LHCN-M2 (cell line): ENCODE measurements around the gene MGAT1. TPM values are rescaled to one million over a fixed set of nuclear protein-coding genes. Genes with fewer than 3 reads are reported as not detected.

ENCODE experiments used
- total RNA-seq: library from RNA; depleted of rRNA; stranded (reverse); fragments of >200 nt; gene quantifications from 2 replicates; pipeline ENCODE4 v1.2.3, GENCODE V29; 2014; rRNA removed

Gene MGAT1
- total RNA-seq, 1 experiment from 2014 or later = 179 TPM

Other genes starting within 250 kb of the MGAT1 start
- not detected in 2 replicates for gene SCGB3A1, start 211.3 kb downstream of the MGAT1 start, total RNA-seq
- gene FLT4, start 153.2 kb downstream of the MGAT1 start, total RNA-seq = 3.2 and 4.5 TPM in 2 replicates
- gene OR2Y1, start 62.7 kb downstream of the MGAT1 start, total RNA-seq = not detected in 2 replicates
- gene ZFP62, start 58.5 kb upstream of the MGAT1 start, total RNA-seq = 17.3 and 18.0 TPM in 2 replicates
- gene BTNL8, start 96.4 kb upstream of the MGAT1 start, total RNA-seq = not detected in 2 replicates
- not detected in 2 replicates for gene BTNL3, start 186.0 kb upstream of the MGAT1 start, total RNA-seq
- not detected in 2 replicates for gene BTNL9, start 237.5 kb upstream of the MGAT1 start, total RNA-seq